HUDEP-2 (cell line): ENCODE measurements around the gene PPFIBP2.

Experiments used
- DNase-seq, 76 experiments: peaks; one replicate each; lab custom pipeline; 2025; ENCODE audit not compliant: unreplicated experiment in 76 of 76; lab: John Stamatoyannopoulos, UW

PPFIBP2 gene

GRCh38 chr11:7513234-7514098 lies at the start of gene PPFIBP2:
Gene PPFIBP2, plus strand, starts transcription at chr11:7513999. Its CDS starts 35,477 bp downstream, at chr11:7549476.
- peak in 56 of 76 experiments; percentile 2 to 69 (median 40) for DNase-seq

- no peak for DNase-seq
Measured at GRCh38 chr11:7467652-7468051, 46.1 kb upstream of the PPFIBP2 start.

- no peak for DNase-seq
Measured at GRCh38 chr11:7469351-7469865, 44.4 kb upstream of the PPFIBP2 start.

- DNase-seq = no peak
Measured at GRCh38 chr11:7471071-7471470, 42.7 kb upstream of the PPFIBP2 start.

- no peak for DNase-seq
Measured at GRCh38 chr11:7473717-7474116, 40.1 kb upstream of the PPFIBP2 start.

GRCh38 chr11:7480113-7480512 lies 33.7 kb upstream of the PPFIBP2 start:
- DNase-seq = no peak

- DNase-seq = no peak
Measured at GRCh38 chr11:7484131-7484530, 29.7 kb upstream of the PPFIBP2 start.

GRCh38 chr11:7484645-7485044 lies 29.2 kb upstream of the PPFIBP2 start:
- DNase-seq = no peak

GRCh38 chr11:7485186-7486097 lies 28.4 kb upstream of the PPFIBP2 start, which contains the start of gene OLFML1:
Gene OLFML1, plus strand, starts transcription at chr11:7485506. Its CDS starts 370 bp downstream, at chr11:7485876.
- DNase-seq = no peak

- no peak for DNase-seq
Measured at GRCh38 chr11:7486098-7486780, 27.6 kb upstream of the PPFIBP2 start.

GRCh38 chr11:7486781-7487140 lies 27.0 kb upstream of the PPFIBP2 start:
- no peak for DNase-seq

- no peak for DNase-seq
Measured at GRCh38 chr11:7487360-7487759, 26.4 kb upstream of the PPFIBP2 start.

- DNase-seq = no peak
Measured at GRCh38 chr11:7488681-7489080, 25.1 kb upstream of the PPFIBP2 start.

GRCh38 chr11:7489376-7489775 lies 24.4 kb upstream of the PPFIBP2 start:
- no peak for DNase-seq

GRCh38 chr11:7490054-7490453 lies 23.7 kb upstream of the PPFIBP2 start:
- DNase-seq = no peak

- no peak for DNase-seq
Measured at GRCh38 chr11:7490535-7490934, 23.3 kb upstream of the PPFIBP2 start.

GRCh38 chr11:7492253-7492652 lies 21.5 kb upstream of the PPFIBP2 start:
- no peak for DNase-seq

- no peak for DNase-seq
Measured at GRCh38 chr11:7493670-7494069, 20.1 kb upstream of the PPFIBP2 start.

GRCh38 chr11:7494086-7494745 lies 19.6 kb upstream of the PPFIBP2 start:
- DNase-seq = peak in 15 of 76 experiments; percentile 3 to 32 (median 17)
